HEK293 (cell line): ENCODE measurements around the gene SLX9.

Experiments
- CTCF ChIA-PET: fragments of 350-600 bp; formaldehyde crosslinking; extraction: SDS; loops from one replicate; lab custom pipeline; 2021; ENCODE audit warnings: antibody characterized with exemption; lab: Yijun Ruan, JAX
- POLR2A ChIA-PET: fragments of 300-600 bp; formaldehyde crosslinking; extraction: SDS; loops from one replicate; lab custom pipeline; 2020; ENCODE audit warnings: antibody characterized with exemption, inconsistent platforms; lab: Yijun Ruan, JAX
- H3K27ac ChIP-seq: fragments of 200-500 bp; sonication (Bioruptor generic); 2 replicates; pipeline ENCODE4 v1.5.1; 2014; ENCODE audit warnings: low read depth, low read length, control low read depth, inconsistent platforms; ENCODE audit errors: extremely low read depth
- H3K36me3 ChIP-seq, 2 experiments: fragments of 200-500 bp in 1 of 2; sonication (Bioruptor generic) in 1 of 2; 1 replicate in 1 of 2; 2 replicates in 1 of 2; pipeline ENCODE4 v1.5.1; 2014 to 2017; ENCODE audit warnings: inconsistent platforms in 2 of 2, low read length in 2 of 2; ENCODE audit not compliant: control insufficient read depth in 2 of 2, insufficient read depth in 1 of 2
- H3K4me1 ChIP-seq: fragments of 200-500 bp; sonication (Bioruptor generic); 2 replicates; pipeline ENCODE4 v1.5.1; 2014; ENCODE audit warnings: mild to moderate bottlenecking, low read length, inconsistent platforms; ENCODE audit not compliant: control insufficient read depth, insufficient read depth
- H3K4me3 ChIP-seq: 2 replicates; pipeline ENCODE4 v1.5.1; 2011; ENCODE audit warnings: low read depth, mild to moderate bottlenecking, control low read depth, low read length, moderate library complexity
- H3K9me3 ChIP-seq: fragments of 200-500 bp; sonication (Bioruptor generic); 2 replicates; pipeline ENCODE4 v1.5.1; 2014; ENCODE audit warnings: low read depth, low read length, inconsistent platforms; ENCODE audit not compliant: control insufficient read depth, insufficient read depth
- GLIS2 ChIP-seq: fragments of 450-650 bp; formaldehyde crosslinking; IDR thresholded peaks from 2 replicates; pipeline ENCODE4 v1.5.1; 2016; ENCODE audit warnings: missing biosample characterization, missing genetic modification characterization
- KLF1 ChIP-seq: fragments of 450-650 bp; formaldehyde crosslinking; IDR thresholded peaks from 2 replicates; pipeline ENCODE4 v1.5.1; 2016; ENCODE audit warnings: missing biosample characterization, missing genetic modification characterization
- SALL2 ChIP-seq: fragments of 450-650 bp; formaldehyde crosslinking; IDR thresholded peaks from 2 replicates; pipeline ENCODE4 v1.5.0; 2017; ENCODE audit warnings: missing biosample characterization, mild to moderate bottlenecking, missing genetic modification characterization, borderline replicate concordance
- SP2 ChIP-seq: fragments of 450-650 bp; formaldehyde crosslinking; IDR thresholded peaks from 2 replicates; pipeline ENCODE4 v1.5.1; 2016; ENCODE audit warnings: missing biosample characterization, missing genetic modification characterization
- ZBTB17 ChIP-seq: fragments of 450-650 bp; formaldehyde crosslinking; IDR thresholded peaks from 2 replicates; pipeline ENCODE4 v1.5.1; 2016; ENCODE audit warnings: missing biosample characterization, missing genetic modification characterization
- ZFHX2 ChIP-seq: fragments of 450-650 bp; formaldehyde crosslinking; conservative IDR thresholded peaks from 2 replicates; pipeline ENCODE4 v1.5.1; 2016; ENCODE audit warnings: missing biosample characterization, missing genetic modification characterization
- ZNF146 ChIP-seq: fragments of 450-650 bp; formaldehyde crosslinking; IDR thresholded peaks from 2 replicates; pipeline ENCODE4 v1.5.1; 2016; ENCODE audit warnings: missing biosample characterization, missing genetic modification characterization
- ZNF26 ChIP-seq: fragments of 450-650 bp; formaldehyde crosslinking; IDR thresholded peaks from 2 replicates; pipeline ENCODE4 v1.5.1; 2016; ENCODE audit warnings: missing biosample characterization, missing genetic modification characterization
- ZNF350 ChIP-seq: fragments of 450-650 bp; formaldehyde crosslinking; IDR thresholded peaks from 2 replicates; pipeline ENCODE4 v1.5.0; 2017; ENCODE audit warnings: missing biosample characterization, mild to moderate bottlenecking, missing genetic modification characterization
- ZNF37A ChIP-seq: fragments of 450-650 bp; IDR thresholded peaks from 2 replicates; pipeline ENCODE4 v1.5.1; 2018; ENCODE audit warnings: missing biosample characterization, missing genetic modification characterization
- ZNF394 ChIP-seq: fragments of 450-650 bp; formaldehyde crosslinking; IDR thresholded peaks from 2 replicates; pipeline ENCODE4 v1.5.1; 2016; ENCODE audit warnings: missing biosample characterization, missing genetic modification characterization, mild to moderate bottlenecking, moderate library complexity, borderline replicate concordance
- ZNF473 ChIP-seq: fragments of 450-650 bp; formaldehyde crosslinking; IDR thresholded peaks from 2 replicates; pipeline ENCODE4 v1.5.1; 2017; ENCODE audit warnings: missing biosample characterization, missing genetic modification characterization
- ZNF558 ChIP-seq: fragments of 450-650 bp; formaldehyde crosslinking; IDR thresholded peaks from 2 replicates; pipeline ENCODE4 v1.5.1; 2016; ENCODE audit warnings: missing biosample characterization, missing genetic modification characterization
- ZNF571 ChIP-seq: fragments of 450-650 bp; formaldehyde crosslinking; IDR thresholded peaks from 2 replicates; pipeline ENCODE4 v1.5.0; 2017; ENCODE audit warnings: missing biosample characterization, missing genetic modification characterization
- ZNF596 ChIP-seq: fragments of 450-650 bp; IDR thresholded peaks from 2 replicates; pipeline ENCODE4 v1.5.0; 2018; ENCODE audit warnings: missing biosample characterization, mild to moderate bottlenecking, missing genetic modification characterization, moderate library complexity
- ZNF654 ChIP-seq: fragments of 450-650 bp; formaldehyde crosslinking; IDR thresholded peaks from 2 replicates; pipeline ENCODE4 v1.5.1; 2016; ENCODE audit warnings: low read depth, missing biosample characterization, missing genetic modification characterization
- ZNF660 ChIP-seq: fragments of 450-650 bp; IDR thresholded peaks from 2 replicates; pipeline ENCODE4 v1.5.1; 2018; ENCODE audit warnings: missing biosample characterization, mild to moderate bottlenecking, missing genetic modification characterization
- ZNF776 ChIP-seq: fragments of 450-650 bp; formaldehyde crosslinking; IDR thresholded peaks from 2 replicates; pipeline ENCODE4 v1.5.0; 2017; ENCODE audit warnings: missing biosample characterization, missing genetic modification characterization, borderline replicate concordance
- ZNF785 ChIP-seq: fragments of 450-650 bp; formaldehyde crosslinking; IDR thresholded peaks from 2 replicates; pipeline ENCODE4 v1.5.1; 2016; ENCODE audit warnings: missing biosample characterization, missing genetic modification characterization
- ZSCAN5A ChIP-seq: fragments of 450-650 bp; formaldehyde crosslinking; IDR thresholded peaks from 2 replicates; pipeline ENCODE4 v1.5.1; 2016; ENCODE audit warnings: missing biosample characterization, missing genetic modification characterization
- TF ChIP-seq, protein P1 (sequence below): fragments of 450-650 bp; formaldehyde crosslinking; conservative IDR thresholded peaks from 2 replicates; pipeline ENCODE4 v1.5.1; 2016; ENCODE audit warnings: low read depth, missing biosample characterization, missing genetic modification characterization

SLX9 gene

DNA sequence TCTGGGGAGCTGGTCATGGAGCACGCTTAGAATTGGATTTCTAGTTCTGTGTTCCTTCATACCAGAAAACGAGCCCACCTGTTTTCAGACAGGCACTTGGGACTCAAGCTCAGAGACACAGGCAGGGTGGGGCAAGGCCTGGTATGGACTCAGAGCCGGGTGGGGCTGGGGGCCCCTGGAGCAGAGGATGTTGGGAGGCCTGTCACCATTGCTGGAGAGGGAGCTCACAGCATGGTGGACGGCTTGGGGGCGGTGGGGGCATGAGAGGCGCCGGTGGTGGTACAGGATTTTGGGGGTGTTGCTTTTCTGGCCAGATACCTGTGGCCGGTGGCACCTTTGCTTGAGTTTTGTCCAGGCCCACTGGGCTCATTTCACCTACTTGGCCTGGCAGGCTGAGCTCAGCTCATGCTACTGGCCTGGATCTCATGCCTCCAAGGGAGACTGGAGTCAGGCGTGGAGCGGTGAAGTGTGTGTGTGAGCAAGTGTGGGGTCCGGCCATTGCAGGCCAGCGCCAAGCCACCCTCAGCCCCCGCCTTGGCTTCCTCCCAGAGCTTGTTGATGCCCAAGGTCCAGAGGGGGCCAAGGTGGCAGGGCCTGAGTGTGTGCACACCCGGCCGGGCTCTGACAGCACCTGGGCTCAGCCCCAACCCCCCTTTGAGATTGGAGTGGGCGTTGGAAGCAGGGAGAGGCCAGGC is 8.7 kb downstream of the SLX9 start (continued):
- TF ChIP-seq ZSCAN5A (tag by site-specific recombination) (no peak), ZNF37A (tag by site-specific recombination) (no peak), ZNF776 (no peak), GLIS2 (0 out of 2 replicates have a peak, but pooled peaks have one; percentile 3), SP2 (tag by site-specific recombination) (no peak), ZNF473 (tag by site-specific recombination) (no peak), ZNF660 (tag by site-specific recombination) (no peak), ZNF571 (tag by site-specific recombination) (no peak), ZNF146 (tag by site-specific recombination) (no peak), ZNF654 (tag by site-specific recombination) (no peak), KLF1 (tag by site-specific recombination) (0 out of 2 replicates have a peak, but pooled peaks have one; percentile 16), ZNF350 (no peak), ZNF26 (tag by site-specific recombination) (no peak)
- TF ChIP-seq, protein P1, sequence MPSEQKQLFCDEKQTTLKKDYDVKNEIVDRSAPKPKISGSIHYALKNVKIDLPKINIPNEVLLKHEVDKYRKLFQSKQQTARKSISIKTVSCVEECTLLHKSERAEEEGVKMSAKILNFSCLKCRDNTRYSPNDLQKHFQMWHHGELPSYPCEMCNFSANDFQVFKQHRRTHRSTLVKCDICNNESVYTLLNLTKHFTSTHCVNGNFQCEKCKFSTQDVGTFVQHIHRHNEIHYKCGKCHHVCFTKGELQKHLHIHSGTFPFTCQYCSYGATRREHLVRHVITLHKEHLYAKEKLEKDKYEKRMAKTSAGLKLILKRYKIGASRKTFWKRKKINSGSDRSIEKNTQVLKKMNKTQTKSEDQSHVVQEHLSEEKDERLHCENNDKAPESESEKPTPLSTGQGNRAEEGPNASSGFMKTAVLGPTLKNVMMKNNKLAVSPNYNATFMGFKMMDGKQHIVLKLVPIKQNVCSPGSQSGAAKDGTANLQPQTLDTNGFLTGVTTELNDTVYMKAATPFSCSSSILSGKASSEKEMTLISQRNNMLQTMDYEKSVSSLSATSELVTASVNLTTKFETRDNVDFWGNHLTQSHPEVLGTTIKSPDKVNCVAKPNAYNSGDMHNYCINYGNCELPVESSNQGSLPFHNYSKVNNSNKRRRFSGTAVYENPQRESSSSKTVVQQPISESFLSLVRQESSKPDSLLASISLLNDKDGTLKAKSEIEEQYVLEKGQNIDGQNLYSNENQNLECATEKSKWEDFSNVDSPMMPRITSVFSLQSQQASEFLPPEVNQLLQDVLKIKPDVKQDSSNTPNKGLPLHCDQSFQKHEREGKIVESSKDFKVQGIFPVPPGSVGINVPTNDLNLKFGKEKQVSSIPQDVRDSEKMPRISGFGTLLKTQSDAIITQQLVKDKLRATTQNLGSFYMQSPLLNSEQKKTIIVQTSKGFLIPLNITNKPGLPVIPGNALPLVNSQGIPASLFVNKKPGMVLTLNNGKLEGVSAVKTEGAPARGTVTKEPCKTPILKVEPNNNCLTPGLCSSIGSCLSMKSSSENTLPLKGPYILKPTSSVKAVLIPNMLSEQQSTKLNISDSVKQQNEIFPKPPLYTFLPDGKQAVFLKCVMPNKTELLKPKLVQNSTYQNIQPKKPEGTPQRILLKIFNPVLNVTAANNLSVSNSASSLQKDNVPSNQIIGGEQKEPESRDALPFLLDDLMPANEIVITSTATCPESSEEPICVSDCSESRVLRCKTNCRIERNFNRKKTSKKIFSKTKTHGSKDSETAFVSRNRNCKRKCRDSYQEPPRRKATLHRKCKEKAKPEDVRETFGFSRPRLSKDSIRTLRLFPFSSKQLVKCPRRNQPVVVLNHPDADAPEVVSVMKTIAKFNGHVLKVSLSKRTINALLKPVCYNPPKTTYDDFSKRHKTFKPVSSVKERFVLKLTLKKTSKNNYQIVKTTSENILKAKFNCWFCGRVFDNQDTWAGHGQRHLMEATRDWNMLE (tag by site-specific recombination), result no peak

DNA sequence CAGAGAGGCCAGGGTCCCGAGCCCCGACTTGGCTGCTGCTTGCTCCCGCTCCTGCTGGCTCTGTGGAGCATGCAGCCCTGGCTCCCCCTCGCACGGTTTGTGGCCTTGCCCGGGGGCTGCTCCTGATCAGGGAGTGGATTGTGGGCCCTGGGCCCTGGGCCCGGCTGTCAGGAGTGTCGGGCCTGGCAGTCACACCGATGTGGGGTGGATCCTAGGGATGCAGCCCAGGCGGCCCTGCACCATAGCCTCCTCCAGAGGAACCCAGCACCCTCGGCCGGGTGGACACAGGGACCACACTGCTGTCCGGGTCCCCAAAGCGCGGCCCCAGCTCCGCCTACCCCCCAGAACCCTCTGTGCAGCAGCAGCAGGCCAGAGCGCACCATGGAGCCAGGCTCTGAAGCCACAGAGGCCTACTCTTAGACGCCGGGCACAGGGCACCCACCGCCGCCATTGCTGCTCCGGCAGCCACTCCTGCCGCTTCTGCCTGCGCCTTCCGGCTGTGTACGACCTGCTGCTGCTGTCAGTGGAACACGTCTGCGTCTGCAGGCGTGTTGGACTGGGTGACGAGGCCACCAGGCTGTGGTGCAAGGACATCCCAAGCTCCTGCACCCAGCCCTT is 9.4 kb downstream of the SLX9 start:
- no peak overlapping the region for H3K4me3 ChIP-seq
- peaks cover 3 to 71% of the 10 kb centered on the region in 2 experiments; a peak in 2 of 3 replicates for H3K36me3 ChIP-seq
- H3K27ac ChIP-seq, result no peak overlapping the region
- CTCF ChIA-PET, result interaction anchor here (0.5 to 15.2 kb wide), 29 partner anchors 9 to 934 kb away, joined by 3 to 333 read pairs (median 5); partner anchors contain the start of gene SLX9
- H3K9me3 ChIP-seq, result no peaks in the 10 kb centered on the region
- POLR2A ChIA-PET, result interaction anchor here (0.5 to 1.3 kb wide), 3 partner anchors 10 to 188 kb away, joined by 3 to 4 read pairs (median 4); partner anchors contain the start of gene SLX9
- H3K4me1 ChIP-seq, result no peaks in the 10 kb centered on the region
- TF ChIP-seq ZNF394 (tag by site-specific recombination) (no peak), ZNF596 (tag by site-specific recombination) (no peak), ZNF558 (tag by site-specific recombination) (no peak), ZBTB17 (tag by site-specific recombination) (no peak), ZNF785 (no peak), ZFHX2 (tag by site-specific recombination) (no peak), SALL2 (tag by site-specific recombination) (no peak)
